ENCODE results near the gene SMG5. TPM values are rescaled to one million over a fixed set of nuclear protein-coding genes. Genes with fewer than 3 reads are reported as not detected.

Gene SMG5
- total and polyA plus RNA-seq, 7 donors: 46.8 to 90.7 (median 72.4) TPM

GRCh38 chr1:156211243-156211642 is 71.4 kb downstream of the SMG5 start:
- ATAC-seq (no peak), DNase-seq (no peak)
- peaks cover 10% of the 10 kb centered on the region for H3K4me1 ChIP-seq
- no peak overlapping the region for H3K27ac ChIP-seq
- intact Hi-C loops (cut with DNase I): loop anchor here in 1 of 2 donors (5.0 kb wide), 1 partner anchor 49 kb away; no protein-coding TSS in a partner anchor
- WGBS, 3 donors: 90 to 94% (median 91%) methylated on average over 3 of the region's 3 CpGs
- H3K36me3 ChIP-seq (ENCODE audit: insufficient read depth in 1 of 2, low read depth in 1 of 2): peaks cover 5 to 59% of the 10 kb centered on the region in 2 donors
- TF ChIP-seq CTCF (IDR thresholded peaks at IDR 0.05): no peak
- H3K4me3 ChIP-seq: no peak overlapping the region
- no peaks in the 10 kb centered on the region for H3K27me3 ChIP-seq (ENCODE audit: insufficient read depth in 3 of 3, low read length in 2 of 3)
- no peaks in the 10 kb centered on the region for H3K9me3 ChIP-seq

GRCh38 chr1:156204686-156205085 is 77.9 kb downstream of the SMG5 start:
- Histone ChIP-seq H3K9me3 (no peaks in the 10 kb centered on the region), H3K4me1 (no peaks in the 10 kb centered on the region), H3K4me3 (no peak overlapping the region), H3K27me3 (ENCODE audit: insufficient read depth in 3 of 3, low read length in 2 of 3) (no peaks in the 10 kb centered on the region), H3K27ac (no peak overlapping the region), H3K36me3 (ENCODE audit: insufficient read depth in 1 of 2, low read depth in 1 of 2) (peaks cover 6 to 70% of the 10 kb centered on the region in 2 donors)
- intact Hi-C loops (cut with DNase I): no loop called here
- no peak for ATAC-seq
- no peak for TF ChIP-seq CTCF (IDR thresholded peaks at IDR 0.05)
- no peak for DNase-seq
- 92 to 95% (median 94%) methylated on average over 3 of the region's 3 CpGs for WGBS, 3 donors

GRCh38 chr1:156203331-156203730 is 79.3 kb downstream of the SMG5 start:
- ATAC-seq: no peak
- Histone ChIP-seq H3K4me3 (no peak overlapping the region), H3K4me1 (no peaks in the 10 kb centered on the region), H3K27me3 (ENCODE audit: insufficient read depth in 3 of 3, low read length in 2 of 3) (no peaks in the 10 kb centered on the region), H3K27ac (no peak overlapping the region), H3K36me3 (ENCODE audit: insufficient read depth in 1 of 2, low read depth in 1 of 2) (peaks cover 6 to 60% of the 10 kb centered on the region in 2 donors), H3K9me3 (no peaks in the 10 kb centered on the region)
- DNase-seq: no peak
- intact Hi-C loops (cut with DNase I): no loop called here
- TF ChIP-seq CTCF (IDR thresholded peaks at IDR 0.05): no peak

- peaks cover 14 to 54% of the 10 kb centered on the region in 2 donors for H3K36me3 ChIP-seq (ENCODE audit: insufficient read depth in 1 of 2, low read depth in 1 of 2)
- H3K9me3 ChIP-seq: no peaks in the 10 kb centered on the region
- DNase-seq: no peak
- intact Hi-C loops (cut with DNase I): no loop called here
- 91 to 94% (median 93%) methylated on average over 8 of the region's 8 CpGs for WGBS, 3 donors
- H3K4me1 ChIP-seq: peaks cover 20% of the 10 kb centered on the region
- no peak for ATAC-seq
- H3K27ac ChIP-seq: no peak overlapping the region
- no peak overlapping the region for H3K4me3 ChIP-seq
- H3K27me3 ChIP-seq (ENCODE audit: insufficient read depth in 3 of 3, low read length in 2 of 3): no peaks in the 10 kb centered on the region
- no peak for TF ChIP-seq CTCF (IDR thresholded peaks at IDR 0.05)
Observed at GRCh38 chr1:156200044-156200443, 82.6 kb downstream of the SMG5 start.

Other genes starting within 250 kb of the SMG5 start
- 10 to 100 TPM; 46.6 to 64.9 (median 53.1) TPM for gene UBQLN4, start 229.0 kb downstream of the SMG5 start, total RNA-seq
- gene UBQLN4, start 229.0 kb downstream of the SMG5 start, polyA plus RNA-seq: 10 to 100 TPM; 36.8 to 73.9 (median 55.5) TPM
- 10 to 100 TPM; 46.1 to 63.9 (median 51.2) TPM for gene LAMTOR2, start 228.0 kb downstream of the SMG5 start, total RNA-seq
- gene LAMTOR2, start 228.0 kb downstream of the SMG5 start, polyA plus RNA-seq: 100 to 1,000 TPM in 1 of 3 donors, 10 to 100 TPM in 2; 89.0 to 101 (median 95.7) TPM
- not detected for gene RAB25, start 221.7 kb downstream of the SMG5 start, total RNA-seq
- under 1 TPM; 0.07 to 0.34 (median 0.13) TPM for gene RAB25, start 221.7 kb downstream of the SMG5 start, polyA plus RNA-seq
- under 1 TPM; 0.06 to 0.28 (median 0.11) TPM for gene MEX3A, start 200.4 kb downstream of the SMG5 start, total RNA-seq
- gene MEX3A, start 200.4 kb downstream of the SMG5 start, polyA plus RNA-seq: under 1 TPM; 0.07 to 0.42 (median 0.22) TPM
- 100 to 1,000 TPM; 161 to 392 (median 291) TPM for gene LMNA, start 168.1 kb downstream of the SMG5 start, total RNA-seq
- gene LMNA, start 168.1 kb downstream of the SMG5 start, polyA plus RNA-seq: 100 to 1,000 TPM; 114 to 237 (median 138) TPM
- gene SEMA4A, start 129.2 kb downstream of the SMG5 start, total RNA-seq: 1 to 10 TPM; 1.2 to 3.4 (median 2.4) TPM
- gene SEMA4A, start 129.2 kb downstream of the SMG5 start, polyA plus RNA-seq: 1 to 10 TPM in 1 of 3 donors, under 1 TPM in 2; 0.77 to 1.8 (median 0.82) TPM
- gene SLC25A44, start 88.7 kb downstream of the SMG5 start, total RNA-seq: 10 to 100 TPM; 11.2 to 29.8 (median 20.1) TPM
- 10 to 100 TPM; 13.6 to 40.3 (median 21.1) TPM for gene SLC25A44, start 88.7 kb downstream of the SMG5 start, polyA plus RNA-seq
- 10 to 100 TPM; 47.9 to 72.1 (median 65.6) TPM for gene PMF1, start 69.8 kb downstream of the SMG5 start, total RNA-seq
- 10 to 100 TPM; 52.7 to 93.4 (median 91.0) TPM for gene PMF1, start 69.8 kb downstream of the SMG5 start, polyA plus RNA-seq
- under 1 TPM in 2 of 4 donors, not detected in 2; 0.34 to 0.44 TPM for gene BGLAP, start 40.6 kb downstream of the SMG5 start, total RNA-seq
- under 1 TPM in 1 of 3 donors, not detected in 2; 0.33 TPM for gene BGLAP, start 40.6 kb downstream of the SMG5 start, polyA plus RNA-seq
- gene PAQR6, start 34.8 kb downstream of the SMG5 start, total RNA-seq: 1 to 10 TPM in 1 of 4 donors, under 1 TPM in 3; 0.32 to 1.2 (median 0.80) TPM
- under 1 TPM; 0.30 to 0.85 (median 0.39) TPM for gene PAQR6, start 34.8 kb downstream of the SMG5 start, polyA plus RNA-seq
- 1 to 10 TPM in 1 of 4 donors, under 1 TPM in 3; 0.69 to 1.6 (median 0.87) TPM for gene TMEM79, start 1.5 kb upstream of the SMG5 start, total RNA-seq
- 1 to 10 TPM in 2 of 3 donors, under 1 TPM in 1; 0.89 to 3.6 (median 1.5) TPM for gene TMEM79, start 1.5 kb upstream of the SMG5 start, polyA plus RNA-seq
- gene GLMP, start 12.9 kb upstream of the SMG5 start, total RNA-seq: 1 to 10 TPM; 5.1 to 9.6 (median 7.5) TPM
- 1 to 10 TPM; 6.1 to 8.3 (median 6.8) TPM for gene GLMP, start 12.9 kb upstream of the SMG5 start, polyA plus RNA-seq
- gene VHLL, start 16.5 kb upstream of the SMG5 start, total RNA-seq: not detected
- gene VHLL, start 16.5 kb upstream of the SMG5 start, polyA plus RNA-seq: not detected
- gene CCT3, start 55.5 kb upstream of the SMG5 start, total RNA-seq: 100 to 1,000 TPM; 164 to 190 (median 178) TPM
- gene CCT3, start 55.5 kb upstream of the SMG5 start, polyA plus RNA-seq: 100 to 1,000 TPM; 144 to 258 (median 207) TPM
- 1 to 10 TPM in 1 of 4 donors, under 1 TPM in 3; 0.50 to 1.7 (median 0.85) TPM for gene TSACC, start 55.7 kb upstream of the SMG5 start, total RNA-seq
- gene TSACC, start 55.7 kb upstream of the SMG5 start, polyA plus RNA-seq: under 1 TPM; 0.30 to 0.94 (median 0.56) TPM
- gene RHBG, start 86.4 kb upstream of the SMG5 start, total RNA-seq: not detected
- gene RHBG, start 86.4 kb upstream of the SMG5 start, polyA plus RNA-seq: not detected
- gene MEF2D, start 217.9 kb upstream of the SMG5 start, total RNA-seq: 100 to 1,000 TPM; 126 to 258 (median 188) TPM
- 10 to 100 TPM; 43.1 to 65.3 (median 58.4) TPM for gene MEF2D, start 217.9 kb upstream of the SMG5 start, polyA plus RNA-seq

All from psoas muscle (tissue), 8 donors.